Measurements from ENCODE around the gene SCFD2.

SCFD2 gene

DNA sequence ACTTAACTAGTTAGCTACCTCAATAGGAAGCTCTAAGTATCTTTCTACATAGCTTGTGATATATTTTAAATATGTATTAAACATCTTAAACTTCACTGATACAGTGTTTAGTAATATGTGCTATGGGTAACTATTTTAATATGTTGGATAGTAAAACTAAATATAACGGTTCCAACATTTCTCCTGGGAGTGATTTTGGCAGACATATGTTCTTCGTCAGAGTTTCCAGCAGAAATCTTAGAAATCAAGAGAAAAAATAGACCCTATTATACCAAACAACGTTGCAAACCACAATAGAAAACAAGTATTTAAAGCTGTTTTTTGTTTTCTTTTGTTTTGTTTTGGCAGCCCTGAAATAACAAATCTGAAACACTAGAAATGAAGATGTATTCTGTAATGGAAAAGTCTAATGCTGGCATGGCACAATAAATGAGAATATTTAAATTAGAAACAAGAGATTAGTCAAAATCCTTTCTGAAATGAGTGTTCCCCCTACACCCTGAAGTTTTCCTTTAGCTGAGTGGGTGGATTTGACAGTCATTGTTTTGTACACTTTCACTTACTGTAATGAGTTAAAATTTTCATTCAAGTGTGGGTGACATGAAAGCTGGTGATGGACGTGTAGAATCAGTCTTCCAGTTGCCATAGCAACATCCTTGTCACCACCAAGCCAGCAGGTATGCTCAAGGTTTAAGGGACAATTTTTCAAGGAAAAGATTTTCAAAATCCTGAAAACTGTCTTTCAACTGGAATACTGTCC, 233.5 kb downstream of the SCFD2 start:
- DNase-seq: peak; percentile 50

- DNase-seq: no peak
Observed at GRCh38 chr4:53131562-53131925, 234.3 kb downstream of the SCFD2 start.

DNA sequence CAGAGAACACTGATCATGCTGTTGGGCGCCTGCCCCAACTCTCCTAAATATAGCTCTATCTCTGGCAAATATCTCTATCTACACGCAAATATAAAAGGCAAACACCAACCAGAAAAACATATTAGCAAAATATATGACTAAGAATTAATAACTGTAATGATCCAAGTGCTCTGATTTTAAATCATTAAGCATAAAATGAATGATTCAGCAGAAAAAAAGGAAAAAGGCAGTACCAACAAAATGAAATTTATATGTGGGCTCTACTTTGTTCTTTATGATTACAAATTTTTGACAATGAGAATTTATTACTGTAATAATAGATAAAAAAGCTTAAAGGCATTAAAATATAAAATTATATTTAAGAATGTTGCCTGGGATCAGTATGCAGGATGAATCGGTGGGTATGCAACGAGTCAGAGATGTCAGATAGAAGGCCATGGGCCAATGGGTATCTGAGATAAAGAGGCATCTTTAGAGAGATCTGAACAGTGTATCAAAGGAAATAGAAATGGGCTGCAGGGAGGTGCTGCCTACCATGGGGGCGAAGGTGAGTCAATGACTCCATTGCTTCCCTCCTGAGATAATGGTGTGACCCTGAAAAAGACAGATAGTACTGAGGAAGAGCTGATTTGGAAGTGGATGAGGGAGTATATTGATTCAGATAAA, 234.8 kb downstream of the SCFD2 start:
- no peak for DNase-seq

- DNase-seq: no peak
Observed at GRCh38 chr4:53128706-53129357, 237.0 kb downstream of the SCFD2 start.

DNA sequence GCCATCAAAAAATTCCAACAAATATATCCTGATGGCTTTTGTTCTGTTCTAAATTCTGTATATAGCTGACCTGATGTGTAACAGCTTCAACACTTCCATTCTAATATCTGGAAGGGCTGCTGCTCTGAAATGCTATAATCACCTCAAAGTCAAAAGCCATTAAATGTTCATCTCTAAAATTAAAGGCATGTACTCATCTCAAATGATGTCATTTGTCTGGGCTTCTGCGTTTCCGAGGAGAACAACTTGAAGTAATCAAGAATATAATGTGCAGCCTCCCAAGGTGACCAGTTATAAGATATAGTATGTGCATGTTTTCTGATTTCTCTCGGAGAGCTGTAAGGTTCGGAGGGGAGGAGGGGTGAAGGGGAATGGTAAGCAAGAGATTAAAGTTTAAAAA, 237.6 kb downstream of the SCFD2 start:
- DNase-seq: no peak

DNA sequence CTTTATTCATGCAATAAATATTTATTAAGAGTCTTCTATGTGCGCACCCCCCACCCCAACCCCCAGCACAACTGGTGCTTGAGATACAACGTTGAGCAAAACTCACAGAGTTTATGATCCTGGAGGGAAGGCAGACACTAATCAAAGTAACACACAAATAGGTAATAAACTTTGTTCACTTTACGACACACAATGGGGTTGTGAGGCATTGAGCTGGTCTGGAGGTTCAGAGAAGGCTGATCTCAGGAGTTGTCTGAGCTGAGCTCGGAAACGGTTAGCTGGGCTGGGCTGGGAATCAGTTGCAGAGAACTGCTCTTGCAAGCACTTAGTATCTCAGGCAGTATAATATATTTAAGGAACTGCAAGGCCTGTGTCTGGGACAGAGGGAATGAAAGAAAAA, 238.5 kb downstream of the SCFD2 start:
- no peak for DNase-seq

DNA sequence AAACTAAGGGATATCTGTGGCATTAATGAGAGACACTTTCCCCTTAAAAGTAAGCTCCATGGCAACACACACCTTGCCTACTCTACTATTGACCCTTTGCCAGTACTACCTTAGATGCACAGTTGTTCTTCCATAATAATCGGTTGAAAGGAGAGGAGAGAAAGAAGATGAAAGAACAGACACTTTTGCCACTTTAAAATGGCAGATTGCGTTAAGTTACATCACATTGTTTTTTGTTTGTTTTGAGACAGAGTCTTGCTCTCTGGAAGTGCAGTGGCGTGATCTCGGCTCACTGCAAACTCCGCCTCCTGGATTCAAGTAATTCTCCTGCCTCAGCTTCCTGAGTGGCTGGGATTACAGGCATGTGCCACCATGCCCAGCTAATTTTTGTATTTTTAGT, 239.8 kb downstream of the SCFD2 start:
- no peak for DNase-seq

DNA sequence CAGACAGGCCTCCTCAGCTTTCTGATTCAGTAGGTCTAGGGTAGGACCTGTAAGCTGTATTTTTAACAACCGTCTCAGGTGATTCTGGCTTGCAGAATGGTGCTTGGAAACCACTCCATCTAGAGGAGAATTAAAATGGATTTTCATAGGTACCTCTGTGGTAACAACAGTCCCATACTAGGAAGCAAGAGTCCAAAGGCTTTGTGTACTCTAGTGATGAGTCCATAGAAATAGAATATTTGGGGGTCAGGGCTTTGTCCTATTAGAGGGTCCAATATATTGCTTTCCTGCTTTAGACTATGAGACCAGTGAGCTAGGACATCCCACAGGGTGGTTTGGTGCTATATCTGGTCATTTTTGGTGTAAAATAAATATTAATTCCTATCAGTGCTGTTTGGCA, 242.0 kb downstream of the SCFD2 start:
- DNase-seq: no peak

GRCh38 chr4:53123171-53123570, 242.7 kb downstream of the SCFD2 start:
- DNase-seq: no peak

GRCh38 chr4:53122280-53123116, 243.4 kb downstream of the SCFD2 start:
- DNase-seq: no peak

- DNase-seq: no peak
Observed at GRCh38 chr4:53121264-53121865, 244.5 kb downstream of the SCFD2 start.

DNA sequence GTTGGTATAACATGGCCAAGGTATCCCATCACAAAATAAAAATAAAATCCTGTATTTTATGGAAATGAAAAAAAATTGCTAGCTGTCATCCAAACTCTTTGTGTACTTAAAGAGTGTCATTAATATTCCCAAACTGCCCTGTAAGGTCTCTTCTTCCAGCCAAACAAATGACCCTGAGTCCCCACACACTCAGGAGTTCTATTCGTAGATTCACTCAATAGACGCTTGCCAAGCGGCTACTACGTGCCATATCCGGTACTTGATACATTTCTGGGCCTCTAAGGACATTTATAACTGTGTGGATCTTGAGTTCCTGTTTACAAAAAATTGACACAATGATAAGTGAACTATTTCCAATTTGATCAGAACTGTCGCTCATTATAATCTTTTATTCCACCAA, 245.1 kb downstream of the SCFD2 start:
- no peak for DNase-seq

- no peak for DNase-seq
Observed at GRCh38 chr4:53119680-53120079, 246.2 kb downstream of the SCFD2 start.

DNA sequence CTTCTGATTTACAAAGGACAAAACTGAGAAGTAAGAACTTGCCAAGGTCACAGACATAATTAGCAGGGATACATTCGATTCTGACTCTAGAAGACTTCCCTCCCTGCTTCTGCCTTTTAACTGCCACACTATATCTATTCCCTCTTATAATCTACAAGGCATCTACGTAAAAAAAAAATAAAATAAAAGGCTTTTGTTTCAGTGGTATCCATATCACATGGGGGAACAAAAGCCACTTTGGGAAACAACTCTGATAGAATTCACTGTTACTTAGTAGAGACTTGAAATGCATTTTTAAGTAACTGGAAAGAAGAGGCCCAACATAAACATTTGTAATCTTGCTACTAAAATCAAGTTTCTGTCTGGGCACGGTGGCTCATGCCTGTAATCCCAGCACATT, 247.2 kb downstream of the SCFD2 start:
- DNase-seq: no peak

GRCh38 chr4:53116954-53117353, 248.9 kb downstream of the SCFD2 start:
- no peak for DNase-seq

GRCh38 chr4:53113431-53114225, 252.2 kb downstream of the SCFD2 start:
- no peak for DNase-seq

GRCh38 chr4:53105313-53105712, 260.5 kb downstream of the SCFD2 start:
- no peak for DNase-seq

DNA sequence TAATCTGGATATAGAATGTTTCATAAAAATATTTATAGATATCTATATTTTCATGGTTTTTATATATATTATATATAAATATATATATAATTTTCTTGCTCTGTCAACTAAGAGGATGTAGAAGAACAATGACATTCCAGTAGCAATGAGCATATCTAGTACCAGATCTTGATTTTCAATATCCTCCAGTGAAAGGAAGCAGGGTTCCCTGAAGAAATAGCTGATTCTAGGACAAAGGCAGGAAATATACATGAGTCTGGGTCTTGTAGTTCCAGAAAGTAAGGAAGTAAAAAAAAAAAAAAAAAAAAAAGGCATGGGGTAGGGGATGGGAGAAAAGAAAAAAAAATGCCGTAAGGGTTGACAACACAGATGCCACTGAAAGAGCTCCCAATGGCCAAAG, 262.4 kb downstream of the SCFD2 start:
- no peak for DNase-seq

- DNase-seq: no peak
Observed at GRCh38 chr4:53101191-53101581, 264.7 kb downstream of the SCFD2 start.

DNA sequence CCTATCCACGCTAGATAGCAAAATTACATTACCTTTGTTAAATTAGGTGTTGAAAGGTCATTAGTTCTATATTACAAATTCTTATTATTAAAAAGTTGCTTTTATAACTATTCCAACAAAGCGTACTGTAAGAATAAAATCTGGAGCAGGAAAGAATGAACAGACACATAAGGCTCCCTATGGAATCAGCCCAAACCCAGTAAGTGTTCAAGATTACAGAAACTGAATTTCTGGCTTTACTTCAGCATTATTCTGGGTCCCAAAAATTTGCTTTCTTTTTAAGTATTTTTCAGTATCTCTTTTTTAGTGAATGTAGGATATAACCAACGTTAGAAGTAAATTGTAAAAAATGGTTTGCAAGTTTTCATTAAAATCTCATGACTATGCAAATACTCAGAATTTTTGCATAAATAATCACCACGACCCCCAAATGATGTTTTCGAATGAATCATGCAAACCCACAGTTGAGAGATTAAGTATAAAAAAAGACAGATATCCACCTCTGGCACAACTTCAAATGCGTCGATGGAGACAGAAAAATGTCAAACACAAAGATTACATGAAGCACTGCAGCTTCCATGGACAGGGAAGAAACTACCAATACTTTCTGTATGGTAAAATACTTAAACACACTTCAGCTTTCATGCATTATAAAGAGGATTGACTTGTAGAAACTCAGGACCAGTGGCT, 265.2 kb downstream of the SCFD2 start:
- no peak for DNase-seq

DNA sequence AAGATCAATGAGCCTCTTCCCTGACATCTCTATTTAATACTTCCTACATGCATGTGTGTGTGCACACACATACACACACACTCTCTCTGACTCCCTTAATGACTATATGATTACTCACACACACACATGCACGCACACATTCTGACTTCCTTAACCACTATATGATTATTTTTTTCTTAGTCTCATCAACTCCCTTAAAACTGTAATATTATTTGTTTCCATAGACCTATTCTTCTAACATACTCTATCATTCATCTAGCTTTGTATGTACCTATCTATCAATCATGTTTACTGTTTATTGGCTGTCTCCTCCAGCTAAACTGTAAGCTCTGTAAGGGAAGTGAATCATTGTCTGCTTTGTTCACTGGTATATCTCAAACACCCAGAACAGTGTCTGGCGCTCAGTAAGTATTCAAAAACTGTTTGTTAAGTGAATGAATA, 267.2 kb downstream of the SCFD2 start:
- DNase-seq: no peak
